Measurements from ENCODE around the gene COL25A1.

COL25A1 gene

GRCh38 chr4:108839333-108839732 lies 463.1 kb downstream of the COL25A1 start:
- no peak for DNase-seq

- DNase-seq: no peak
Measured at GRCh38 chr4:108838451-108838850, 464.0 kb downstream of the COL25A1 start.

DNA sequence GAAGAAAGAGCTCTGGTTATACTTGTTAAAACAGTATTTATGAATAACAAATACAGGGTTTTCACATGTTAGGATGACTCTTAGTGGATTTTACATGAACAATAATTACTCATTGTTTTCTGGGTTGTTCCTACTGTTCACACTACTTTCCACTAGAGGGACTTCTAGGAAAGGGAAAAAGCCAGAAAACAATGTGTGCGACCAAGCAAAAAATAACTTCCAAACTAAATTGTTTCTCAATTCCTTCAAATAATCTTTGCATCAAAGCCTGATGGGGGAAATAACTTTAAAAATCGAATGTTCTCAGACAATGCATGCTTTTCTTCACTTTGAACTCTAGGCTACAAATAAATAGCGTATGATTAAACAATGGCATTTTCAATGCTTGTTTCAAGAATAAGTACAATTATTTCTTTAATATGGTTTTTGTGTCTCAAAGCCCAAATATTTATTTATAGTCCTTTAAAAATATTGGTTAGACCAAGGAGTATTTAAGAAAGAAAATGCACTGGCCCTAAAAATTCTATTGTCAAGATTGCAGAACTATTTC lies 467.5 kb downstream of the COL25A1 start:
- no peak for DNase-seq

GRCh38 chr4:108834166-108834834 lies 468.2 kb downstream of the COL25A1 start:
- DNase-seq: no peak

- no peak for DNase-seq
Measured at GRCh38 chr4:108833046-108833445, 469.4 kb downstream of the COL25A1 start.

- DNase-seq: no peak
Measured at GRCh38 chr4:108831886-108832285, 470.6 kb downstream of the COL25A1 start.

GRCh38 chr4:108831291-108831690 lies 471.2 kb downstream of the COL25A1 start:
- no peak for DNase-seq

- peak; percentile 69 for DNase-seq
Measured at GRCh38 chr4:108830509-108831244, 471.8 kb downstream of the COL25A1 start.

GRCh38 chr4:108829966-108830492 lies 472.4 kb downstream of the COL25A1 start:
- DNase-seq: no peak

- no peak for DNase-seq
Measured at GRCh38 chr4:108828620-108829019, 473.8 kb downstream of the COL25A1 start.

- DNase-seq: no peak
Measured at GRCh38 chr4:108825737-108826136, 476.7 kb downstream of the COL25A1 start.

- DNase-seq: no peak
Measured at GRCh38 chr4:108821351-108821930, 481.0 kb downstream of the COL25A1 start.

DNA sequence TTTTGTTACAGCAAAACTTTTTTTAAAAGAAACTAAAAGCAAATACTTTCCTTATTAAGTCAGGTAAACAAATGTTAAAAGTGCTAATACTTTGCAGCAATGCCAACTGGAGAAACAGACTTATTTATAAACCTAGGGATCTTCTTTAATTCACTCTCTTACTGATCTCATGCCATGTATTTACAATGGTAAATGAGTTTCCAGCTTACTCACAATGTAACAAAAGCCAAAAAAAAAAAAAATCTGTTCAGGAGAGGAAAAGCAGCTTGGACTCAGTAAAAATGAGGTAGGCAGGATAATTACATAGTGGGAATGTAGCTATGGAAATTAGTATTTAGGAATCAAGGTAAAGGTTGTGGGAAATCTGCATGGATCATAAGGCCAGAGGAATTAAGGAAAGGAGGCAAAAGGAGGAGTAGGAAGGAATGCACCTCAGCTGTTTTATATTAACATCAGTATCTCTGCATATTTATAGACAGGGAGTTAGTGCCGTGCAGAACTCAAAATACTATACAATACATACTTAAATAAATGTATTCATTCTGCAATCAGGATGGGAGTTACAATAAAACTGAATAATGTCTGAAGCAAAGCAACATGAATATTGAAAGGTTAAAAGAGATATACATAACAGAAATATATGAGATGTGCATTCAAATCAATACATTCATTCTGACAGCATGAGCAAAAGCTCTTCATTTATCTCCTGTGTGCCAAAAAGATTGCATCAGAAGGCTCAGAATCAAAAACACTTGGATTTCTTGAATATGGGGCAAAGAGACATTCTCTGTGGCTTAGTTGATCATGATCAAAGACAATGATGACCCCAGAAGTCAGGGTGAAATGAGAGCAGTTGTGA lies 481.7 kb downstream of the COL25A1 start:
- DNase-seq: no peak

DNA sequence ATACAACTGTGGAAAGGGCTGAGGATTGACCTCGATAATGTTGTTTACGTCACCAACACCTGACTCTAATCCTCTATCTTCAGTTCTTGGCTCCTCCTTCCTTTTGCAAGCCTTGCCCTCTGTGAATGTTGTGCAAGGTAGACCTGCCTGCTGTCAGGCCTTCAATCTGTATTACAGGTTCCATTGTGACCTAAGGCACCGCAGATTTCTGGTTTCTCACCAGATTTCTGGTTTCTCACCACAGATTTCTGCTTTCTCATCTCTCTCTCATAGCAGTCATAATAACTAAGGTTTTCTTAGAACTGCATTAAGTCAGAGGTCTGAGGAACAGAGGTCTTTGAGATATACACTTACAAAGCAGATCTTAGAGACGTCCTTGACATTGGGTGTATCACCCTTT lies 488.1 kb downstream of the COL25A1 start:
- DNase-seq: no peak

GRCh38 chr4:108813261-108813660 lies 489.2 kb downstream of the COL25A1 start:
- DNase-seq: no peak

GRCh38 chr4:108811486-108811885 lies 491.0 kb downstream of the COL25A1 start:
- DNase-seq: no peak

DNA sequence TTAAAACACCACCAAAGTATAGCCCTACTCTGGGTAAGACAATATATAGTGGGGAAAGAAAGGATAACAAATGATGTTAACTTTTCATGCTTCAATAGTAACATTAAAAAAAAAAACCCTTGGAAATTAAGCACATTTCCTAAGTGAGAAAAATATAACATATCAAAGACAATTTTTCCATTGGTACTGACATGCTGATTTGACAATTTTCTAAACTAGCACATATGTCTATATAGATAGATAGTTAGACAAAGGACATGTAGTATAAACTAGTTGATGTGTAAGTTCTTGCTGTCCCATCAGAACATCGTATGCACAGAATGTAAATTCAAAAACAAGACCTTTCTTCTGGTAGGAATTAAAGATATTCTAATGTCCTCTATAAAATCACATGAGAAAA lies 492.4 kb downstream of the COL25A1 start:
- no peak for DNase-seq

GRCh38 chr4:108804648-108805273 lies 497.7 kb downstream of the COL25A1 start:
- DNase-seq: no peak

GRCh38 chr4:108799306-108799705 lies 503.2 kb downstream of the COL25A1 start:
- DNase-seq: no peak

DNA sequence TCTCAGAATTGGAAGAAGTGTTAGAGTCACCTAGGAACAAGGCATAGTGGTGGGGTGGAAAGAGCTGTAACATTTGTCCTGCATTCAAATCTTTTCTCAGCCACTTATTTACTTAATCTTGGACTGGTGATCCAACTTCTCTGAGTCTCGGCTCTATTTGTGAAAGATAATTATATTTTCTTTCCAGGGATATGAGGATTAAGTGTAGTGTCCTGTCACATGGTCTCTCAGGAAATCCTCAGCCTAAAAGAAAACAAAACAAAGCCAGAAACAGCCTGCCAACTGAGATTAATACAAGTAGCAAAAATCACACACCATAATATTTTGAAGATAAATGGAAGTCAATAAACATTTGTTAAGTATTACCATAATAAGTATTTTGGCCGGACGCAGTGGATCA lies 506.3 kb downstream of the COL25A1 start:
- DNase-seq: no peak

GRCh38 chr4:108795733-108796132 lies 506.7 kb downstream of the COL25A1 start:
- DNase-seq: no peak

DNA sequence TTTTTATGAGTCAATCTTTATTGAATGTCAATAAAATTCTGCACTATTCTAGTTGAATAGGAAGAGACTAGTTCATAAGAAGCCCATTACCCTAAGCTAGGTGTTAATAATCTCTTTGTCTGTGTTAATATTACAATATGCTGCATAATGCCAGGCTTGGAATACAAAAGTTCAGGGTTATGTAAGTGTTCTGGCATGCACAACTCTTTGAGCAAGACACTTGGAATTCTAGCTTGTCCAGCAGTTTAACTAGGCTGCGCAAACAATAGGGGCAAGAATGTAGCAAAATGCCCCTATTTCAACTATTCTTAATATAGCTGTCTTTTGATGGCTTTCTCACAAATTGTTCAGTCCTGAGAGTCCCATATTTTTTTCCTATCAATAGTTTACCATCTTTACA lies 508.3 kb downstream of the COL25A1 start:
- DNase-seq: no peak

Data from SHP77 treated with DMSO at 0.1 percent for 48 hours (cell line).